GM23338 (cell line): ENCODE measurements around the gene PNRC2.
A peak's percentile ranks its signal among the peaks of the same experiment; 100 is the strongest.

Experiments
- CREB1 ChIP-seq: fragments of 250-450 bp; sonication (Bioruptor Pico); IDR thresholded peaks from 2 replicates; pipeline ENCODE4 v1.5.0; 2020; ENCODE audit warnings: low read depth, mild to moderate bottlenecking, moderate library complexity
- CTCF ChIP-seq, 2 experiments: fragments of 200-600 bp in 1 of 2; sonication (generic) in 1 of 2; conservative IDR thresholded peaks; 2 replicates each; pipeline versions ENCODE4 v1.5.1 to v1.6.1; 2016 to 2017; ENCODE audit warnings: antibody characterized with exemption in 2 of 2, low read depth in 2 of 2, mild to moderate bottlenecking in 2 of 2, moderate library complexity in 1 of 2
- EZH2 ChIP-seq: fragments of 200-600 bp; sonication (generic); IDR thresholded peaks from one replicate; pipeline ENCODE4 v1.8.0; 2017; ENCODE audit warnings: antibody characterized with exemption, mild to moderate bottlenecking, low read depth; ENCODE audit not compliant: unreplicated experiment
- EZH2phosphoT487 ChIP-seq: fragments of 200-600 bp; sonication (generic); IDR thresholded peaks from one replicate; pipeline ENCODE4 v1.8.1; 2018; ENCODE audit warnings: antibody characterized with exemption; ENCODE audit not compliant: unreplicated experiment
- JUNB ChIP-seq: IDR thresholded peaks from one replicate; pipeline ENCODE4 v1.6.1; 2016; ENCODE audit warnings: antibody characterized with exemption; ENCODE audit not compliant: unreplicated experiment
- POLR2AphosphoS5 ChIP-seq: IDR thresholded peaks from 2 replicates; pipeline ENCODE4 v1.6.1; 2016; ENCODE audit warnings: antibody characterized with exemption, low read depth
- ZNF331 ChIP-seq: fragments of 250-450 bp; sonication (Bioruptor Pico); IDR thresholded peaks from 2 replicates; pipeline ENCODE4 v1.5.0; 2020; ENCODE audit warnings: low read depth, mild to moderate bottlenecking, moderate library complexity
- TF ChIP-seq, protein P1 (sequence below): IDR thresholded peaks from 2 replicates; pipeline ENCODE4 v1.6.1; 2016; ENCODE audit warnings: antibody characterized with exemption

GRCh38 chr1:23959461-23960290 lies at the start of gene PNRC2:
- TF ChIP-seq CTCF (conservative IDR thresholded peaks at IDR 0.05; ENCODE audit: low read depth in 2 of 2), result no peak
- peak; percentile 28; the same call in 1 of the 2 replicates for TF ChIP-seq CREB1 (CRISPR knock-in tag)
- TF ChIP-seq JUNB, result no peak
- TF ChIP-seq ZNF331 (CRISPR knock-in tag), result no peak
- no peak for TF ChIP-seq EZH2phosphoT487
- peak; percentile 96 for TF ChIP-seq POLR2AphosphoS5
- no peak for TF ChIP-seq EZH2
- TF ChIP-seq, protein P1, sequence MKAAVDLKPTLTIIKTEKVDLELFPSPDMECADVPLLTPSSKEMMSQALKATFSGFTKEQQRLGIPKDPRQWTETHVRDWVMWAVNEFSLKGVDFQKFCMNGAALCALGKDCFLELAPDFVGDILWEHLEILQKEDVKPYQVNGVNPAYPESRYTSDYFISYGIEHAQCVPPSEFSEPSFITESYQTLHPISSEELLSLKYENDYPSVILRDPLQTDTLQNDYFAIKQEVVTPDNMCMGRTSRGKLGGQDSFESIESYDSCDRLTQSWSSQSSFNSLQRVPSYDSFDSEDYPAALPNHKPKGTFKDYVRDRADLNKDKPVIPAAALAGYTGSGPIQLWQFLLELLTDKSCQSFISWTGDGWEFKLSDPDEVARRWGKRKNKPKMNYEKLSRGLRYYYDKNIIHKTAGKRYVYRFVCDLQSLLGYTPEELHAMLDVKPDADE, result no peak; the same call in 1 of the 2 replicates
